HCT116 (cell line): ENCODE measurements around the gene ASB1. TPM values are rescaled to one million over a fixed set of nuclear protein-coding genes. Genes with fewer than 3 reads are reported as not detected.

Source experiments
- EGR1 ChIP-seq: IDR thresholded peaks from 2 replicates; pipeline ENCODE4 v1.6.1; 2012; ENCODE audit warnings: low read depth
- FOSL1 ChIP-seq: IDR thresholded peaks from 2 replicates; pipeline ENCODE4 v1.6.1; 2012; ENCODE audit warnings: low read depth
- POLR2A ChIP-seq: IDR thresholded peaks from 2 replicates; pipeline ENCODE4 v1.7.0; 2011; ENCODE audit warnings: borderline replicate concordance; ENCODE audit not compliant: insufficient read depth, insufficient read length; ENCODE audit errors: extremely low read depth
- TCF7L2 ChIP-seq: IDR thresholded peaks from 2 replicates; pipeline ENCODE4 v1.7.0; 2011; ENCODE audit warnings: borderline replicate concordance, inconsistent platforms; ENCODE audit not compliant: insufficient read depth, insufficient read length; ENCODE audit errors: extremely low read depth
- total RNA-seq: library from RNA; stranded (reverse); gene quantifications from one replicate; pipeline ENCODE4 v1.2.1, GENCODE V29; 2021; ENCODE audit not compliant: unreplicated experiment
- TF ChIP-seq, protein P1 (sequence below): IDR thresholded peaks from 2 replicates; pipeline ENCODE4 v1.6.1; 2011; ENCODE audit warnings: mild to moderate bottlenecking, low read length, moderate library complexity; ENCODE audit not compliant: insufficient replicate concordance; ENCODE audit errors: extremely low read depth
- TF ChIP-seq, protein P2 (sequence below): IDR thresholded peaks from 2 replicates; pipeline ENCODE4 v1.6.1; 2012; ENCODE audit warnings: low read depth

ASB1 gene
- total RNA-seq, 1 experiment from 2014 or later: 43.1 TPM

DNA sequence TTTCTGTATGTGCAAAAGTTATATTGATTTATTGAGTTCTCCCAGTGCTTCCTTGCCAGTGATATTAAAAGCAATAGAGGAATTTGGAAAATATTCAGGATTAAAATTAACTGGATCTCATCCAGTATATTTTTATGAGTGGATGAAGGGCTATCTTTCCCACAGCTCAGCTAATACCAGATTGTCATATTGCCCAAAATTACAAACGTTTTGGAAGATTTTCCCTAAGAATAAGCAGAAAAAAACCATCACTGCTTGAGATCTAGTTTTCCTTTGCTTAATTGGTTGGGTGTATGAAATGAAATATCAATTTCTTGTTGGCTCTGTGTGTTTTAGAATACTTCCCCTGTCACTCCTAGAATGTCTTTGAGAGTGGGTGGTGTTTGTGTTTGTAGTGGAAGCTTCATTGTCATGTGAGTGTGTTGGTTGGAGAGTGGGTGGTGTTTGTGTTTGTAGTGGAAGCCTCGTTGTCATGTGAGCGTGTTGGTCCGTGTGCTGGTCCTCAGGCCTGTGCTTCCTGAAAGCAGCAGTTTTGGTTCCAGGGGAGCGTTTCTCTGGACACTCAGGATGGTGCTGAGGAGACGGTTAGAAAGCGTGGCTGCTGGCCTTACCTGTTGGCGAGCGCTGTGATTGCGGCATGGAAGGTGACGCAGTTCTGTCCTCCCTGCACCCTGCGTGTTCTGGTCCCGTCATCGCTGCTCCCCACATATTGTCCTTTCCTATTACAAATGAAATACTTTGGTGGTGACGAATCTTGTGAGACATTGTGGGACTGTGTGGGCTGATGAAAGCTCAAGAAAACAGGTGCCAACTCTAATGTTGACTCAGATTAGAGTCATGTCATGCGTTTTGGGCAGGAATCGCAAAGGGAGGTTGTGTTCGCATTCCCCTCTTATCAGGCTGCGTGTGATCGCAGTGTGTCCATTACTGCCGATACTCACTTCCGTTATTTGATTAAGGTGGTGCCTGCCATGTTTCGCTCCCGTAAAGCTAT, 12.4 kb downstream of the ASB1 start (continued):
- no peak for TF ChIP-seq TCF7L2
- TF ChIP-seq, protein P1, sequence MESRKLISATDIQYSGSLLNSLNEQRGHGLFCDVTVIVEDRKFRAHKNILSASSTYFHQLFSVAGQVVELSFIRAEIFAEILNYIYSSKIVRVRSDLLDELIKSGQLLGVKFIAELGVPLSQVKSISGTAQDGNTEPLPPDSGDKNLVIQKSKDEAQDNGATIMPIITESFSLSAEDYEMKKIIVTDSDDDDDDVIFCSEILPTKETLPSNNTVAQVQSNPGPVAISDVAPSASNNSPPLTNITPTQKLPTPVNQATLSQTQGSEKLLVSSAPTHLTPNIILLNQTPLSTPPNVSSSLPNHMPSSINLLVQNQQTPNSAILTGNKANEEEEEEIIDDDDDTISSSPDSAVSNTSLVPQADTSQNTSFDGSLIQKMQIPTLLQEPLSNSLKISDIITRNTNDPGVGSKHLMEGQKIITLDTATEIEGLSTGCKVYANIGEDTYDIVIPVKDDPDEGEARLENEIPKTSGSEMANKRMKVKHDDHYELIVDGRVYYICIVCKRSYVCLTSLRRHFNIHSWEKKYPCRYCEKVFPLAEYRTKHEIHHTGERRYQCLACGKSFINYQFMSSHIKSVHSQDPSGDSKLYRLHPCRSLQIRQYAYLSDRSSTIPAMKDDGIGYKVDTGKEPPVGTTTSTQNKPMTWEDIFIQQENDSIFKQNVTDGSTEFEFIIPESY: peak; percentile 81
- TF ChIP-seq, protein P2, sequence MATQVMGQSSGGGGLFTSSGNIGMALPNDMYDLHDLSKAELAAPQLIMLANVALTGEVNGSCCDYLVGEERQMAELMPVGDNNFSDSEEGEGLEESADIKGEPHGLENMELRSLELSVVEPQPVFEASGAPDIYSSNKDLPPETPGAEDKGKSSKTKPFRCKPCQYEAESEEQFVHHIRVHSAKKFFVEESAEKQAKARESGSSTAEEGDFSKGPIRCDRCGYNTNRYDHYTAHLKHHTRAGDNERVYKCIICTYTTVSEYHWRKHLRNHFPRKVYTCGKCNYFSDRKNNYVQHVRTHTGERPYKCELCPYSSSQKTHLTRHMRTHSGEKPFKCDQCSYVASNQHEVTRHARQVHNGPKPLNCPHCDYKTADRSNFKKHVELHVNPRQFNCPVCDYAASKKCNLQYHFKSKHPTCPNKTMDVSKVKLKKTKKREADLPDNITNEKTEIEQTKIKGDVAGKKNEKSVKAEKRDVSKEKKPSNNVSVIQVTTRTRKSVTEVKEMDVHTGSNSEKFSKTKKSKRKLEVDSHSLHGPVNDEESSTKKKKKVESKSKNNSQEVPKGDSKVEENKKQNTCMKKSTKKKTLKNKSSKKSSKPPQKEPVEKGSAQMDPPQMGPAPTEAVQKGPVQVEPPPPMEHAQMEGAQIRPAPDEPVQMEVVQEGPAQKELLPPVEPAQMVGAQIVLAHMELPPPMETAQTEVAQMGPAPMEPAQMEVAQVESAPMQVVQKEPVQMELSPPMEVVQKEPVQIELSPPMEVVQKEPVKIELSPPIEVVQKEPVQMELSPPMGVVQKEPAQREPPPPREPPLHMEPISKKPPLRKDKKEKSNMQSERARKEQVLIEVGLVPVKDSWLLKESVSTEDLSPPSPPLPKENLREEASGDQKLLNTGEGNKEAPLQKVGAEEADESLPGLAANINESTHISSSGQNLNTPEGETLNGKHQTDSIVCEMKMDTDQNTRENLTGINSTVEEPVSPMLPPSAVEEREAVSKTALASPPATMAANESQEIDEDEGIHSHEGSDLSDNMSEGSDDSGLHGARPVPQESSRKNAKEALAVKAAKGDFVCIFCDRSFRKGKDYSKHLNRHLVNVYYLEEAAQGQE: no peak
- no peak for TF ChIP-seq POLR2A
- TF ChIP-seq EGR1: peak; percentile 87
- TF ChIP-seq FOSL1: peak; percentile 97
